GM23338 (cell line): Measurements from ENCODE around the gene GIMAP5.

ENCODE experiments used
- CREB1 ChIP-seq: fragments of 250-450 bp; sonication (Bioruptor Pico); IDR thresholded peaks from 2 replicates; pipeline ENCODE4 v1.5.0; 2020; ENCODE audit warnings: low read depth, mild to moderate bottlenecking, moderate library complexity
- CTCF ChIP-seq, 2 experiments: fragments of 200-600 bp in 1 of 2; sonication (generic) in 1 of 2; conservative IDR thresholded peaks; 2 replicates each; pipeline versions ENCODE4 v1.5.1 to v1.6.1; 2016 to 2017; ENCODE audit warnings: antibody characterized with exemption in 2 of 2, low read depth in 2 of 2, mild to moderate bottlenecking in 2 of 2, moderate library complexity in 1 of 2
- ETS1 ChIP-seq: IDR thresholded peaks from 2 replicates; pipeline ENCODE4 v1.6.1; 2016; ENCODE audit warnings: antibody characterized with exemption
- EZH2 ChIP-seq: fragments of 200-600 bp; sonication (generic); IDR thresholded peaks from one replicate; pipeline ENCODE4 v1.8.0; 2017; ENCODE audit warnings: antibody characterized with exemption, mild to moderate bottlenecking, low read depth; ENCODE audit not compliant: unreplicated experiment
- EZH2phosphoT487 ChIP-seq: fragments of 200-600 bp; sonication (generic); IDR thresholded peaks from one replicate; pipeline ENCODE4 v1.8.1; 2018; ENCODE audit warnings: antibody characterized with exemption; ENCODE audit not compliant: unreplicated experiment
- JUNB ChIP-seq: IDR thresholded peaks from one replicate; pipeline ENCODE4 v1.6.1; 2016; ENCODE audit warnings: antibody characterized with exemption; ENCODE audit not compliant: unreplicated experiment
- NANOG ChIP-seq: IDR thresholded peaks from 2 replicates; pipeline ENCODE4 v1.6.1; 2016; ENCODE audit warnings: antibody characterized with exemption, borderline replicate concordance
- POLR2AphosphoS5 ChIP-seq: IDR thresholded peaks from 2 replicates; pipeline ENCODE4 v1.6.1; 2016; ENCODE audit warnings: antibody characterized with exemption, low read depth
- REST ChIP-seq: IDR thresholded peaks from one replicate; pipeline ENCODE4 v1.6.1; 2018; ENCODE audit warnings: antibody characterized with exemption; ENCODE audit not compliant: unreplicated experiment
- ZNF331 ChIP-seq: fragments of 250-450 bp; sonication (Bioruptor Pico); IDR thresholded peaks from 2 replicates; pipeline ENCODE4 v1.5.0; 2020; ENCODE audit warnings: low read depth, mild to moderate bottlenecking, moderate library complexity

- no peak for TF ChIP-seq CTCF (conservative IDR thresholded peaks at IDR 0.05; ENCODE audit: low read depth in 2 of 2)
- no peak for TF ChIP-seq EZH2
- no peak for TF ChIP-seq ZNF331 (CRISPR knock-in tag)
- TF ChIP-seq POLR2AphosphoS5, result no peak
- no peak for TF ChIP-seq EZH2phosphoT487
- TF ChIP-seq CREB1, result no peak
- no peak for TF ChIP-seq REST
- no peak for TF ChIP-seq JUNB
- no peak for TF ChIP-seq NANOG
- TF ChIP-seq ETS1, result no peak
These were observed 6.9 kb downstream of the GIMAP5 start for GRCh38 chr7:150744041-150744656.
